Natural killer cell (primary cell): ENCODE results near the gene SMIM12. TPM values are rescaled to one million over a fixed set of nuclear protein-coding genes. Genes with fewer than 3 reads are reported as not detected.
A peak's percentile ranks its signal among the peaks of the same experiment; 100 is the strongest.

Source experiments
- ATAC-seq, 3 donors: fragments of 150-1000 bp in 2 of 3; fragments of 200-7000 bp in 1 of 3; cut with Tn5 transposase; 1 replicate in 1 of 3; 2 replicates in 2 of 3; pipeline ENCODE4 v1.10.0; 2021; ENCODE audit warnings: mild to moderate bottlenecking in 2 of 3, moderate library complexity in 2 of 3
- DNase-seq, 2 donors: peaks; one replicate each; pipeline versions ENCODE4 v3.0.0 to v3.0.0-alpha.2; 2013 to 2021; ENCODE audit warnings: mixed read lengths in 1 of 2
- H3K27ac ChIP-seq: one replicate; pipeline ENCODE4 v1.5.1; 2013; ENCODE audit warnings: mild to moderate bottlenecking, low read length
- H3K27me3 ChIP-seq: one replicate; pipeline ENCODE4 v1.6.1; 2013; ENCODE audit warnings: low read length; ENCODE audit not compliant: control insufficient read depth, insufficient read depth
- H3K36me3 ChIP-seq: one replicate; pipeline ENCODE4 v1.6.1; 2013; ENCODE audit warnings: low read length; ENCODE audit not compliant: control insufficient read depth, insufficient read depth
- H3K4me1 ChIP-seq: one replicate; pipeline ENCODE4 v1.6.1; 2013; ENCODE audit warnings: low read length; ENCODE audit not compliant: control insufficient read depth, insufficient read depth
- H3K4me3 ChIP-seq: one replicate; pipeline ENCODE4 v1.5.1; 2013; ENCODE audit warnings: low read length
- H3K9me3 ChIP-seq: one replicate; pipeline ENCODE4 v1.6.1; 2013; ENCODE audit warnings: low read length; ENCODE audit not compliant: control insufficient read depth, insufficient read depth
- H3K27ac Mint-ChIP-seq, 2 donors: one replicate each; pipeline ENCODE4 v1.8.0; 2022; ENCODE audit warnings: mild to moderate bottlenecking in 2 of 2, mixed read lengths in 2 of 2, moderate library complexity in 1 of 2
- H3K27me3 Mint-ChIP-seq, 2 donors: one replicate each; pipeline ENCODE4 v1.8.0; 2022; ENCODE audit warnings: low read depth in 2 of 2, mixed read lengths in 2 of 2
- H3K36me3 Mint-ChIP-seq: one replicate; pipeline ENCODE4 v1.8.0; 2022; ENCODE audit warnings: mixed read lengths
- H3K4me1 Mint-ChIP-seq, 2 donors: one replicate each; pipeline ENCODE4 v1.8.0; 2022; ENCODE audit warnings: mixed read lengths in 2 of 2
- H3K4me3 Mint-ChIP-seq: one replicate; pipeline ENCODE4 v1.8.0; 2022; ENCODE audit warnings: mild to moderate bottlenecking, moderate library complexity, mixed read lengths
- H3K9me3 Mint-ChIP-seq, 2 donors: one replicate each; pipeline ENCODE4 v1.8.0; 2022; ENCODE audit warnings: mixed read lengths in 2 of 2
- CTCF ChIP-seq: fragments of 200-600 bp; IDR thresholded peaks from one replicate; pipeline ENCODE4 v1.8.0; 2022; ENCODE audit warnings: antibody characterized with exemption
- whole genome bisulfite sequencing: methylation state at CpG from one replicate; pipeline ENCODE4 v1.1.7; 2013; ENCODE audit warnings: missing lambda C conversion rate; ENCODE audit not compliant: insufficient coverage; 5-methylcytosine and 5-hydroxymethylcytosine counted together
- intact Hi-C: fragments of 100-400 bp; cut with micrococcal nuclease; formaldehyde crosslinking; loops from one replicate; pipeline ENCODE4 v1.14.2; 2022
- total RNA-seq, 4 donors: library from RNA; stranded (reverse); fragments of 120-200 nt in 1 of 4; gene quantifications; one replicate each; pipeline versions ENCODE4 v1.2.3 to v1.2.4, GENCODE V29; 2013 to 2022

The SMIM12 gene
- total RNA-seq, 3 donors from 2014 or later (not counting 1 experiment from before 2014, with no cell fraction given), result 33.4 to 44.5 (median 36.5) TPM

DNA sequence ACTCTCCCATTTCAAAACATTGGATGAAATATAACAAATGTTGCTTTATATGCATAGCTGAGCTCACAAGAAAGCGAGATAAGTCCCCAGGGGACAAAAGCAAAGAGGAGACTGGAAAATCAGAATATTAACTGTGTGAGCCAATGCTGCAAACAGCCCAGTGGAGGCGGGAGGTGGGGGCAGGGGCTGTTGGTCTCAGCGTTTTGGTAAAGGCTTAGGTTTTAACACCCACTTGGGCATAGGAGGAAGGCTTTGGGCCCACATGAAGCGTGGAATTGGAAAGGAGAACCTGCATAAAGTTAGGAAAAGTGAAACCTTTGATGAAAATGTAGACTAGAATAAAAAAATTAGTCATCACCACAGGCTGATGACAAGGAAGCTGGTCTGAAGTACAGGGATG lies 30.2 kb upstream of the SMIM12 start:
- peaks cover 15% of the 10 kb centered on the region for H3K36me3 Mint-ChIP-seq
- intact Hi-C loops, result no loop called here
- Histone ChIP-seq H3K36me3 (no peaks in the 10 kb centered on the region), H3K27ac (no peak overlapping the region), H3K4me1 (peaks cover 12% of the 10 kb centered on the region), H3K9me3 (peaks cover 7% of the 10 kb centered on the region), H3K4me3 (no peak overlapping the region), H3K27me3 (peaks cover 17% of the 10 kb centered on the region)
- TF ChIP-seq CTCF, result no peak
- no peak overlapping the region for H3K27ac Mint-ChIP-seq
- no peak overlapping the region for H3K4me3 Mint-ChIP-seq
- DNase-seq (no peak), ATAC-seq (no peak)
- peaks cover 40 to 59% of the 10 kb centered on the region in 2 donors for H3K27me3 Mint-ChIP-seq
- peaks cover 0 to 14% of the 10 kb centered on the region in 2 donors for H3K4me1 Mint-ChIP-seq
- WGBS, result 60% methylated on average over 4 of the region's 4 CpGs
- peaks cover 4 to 7% of the 10 kb centered on the region in 2 donors for H3K9me3 Mint-ChIP-seq

DNA sequence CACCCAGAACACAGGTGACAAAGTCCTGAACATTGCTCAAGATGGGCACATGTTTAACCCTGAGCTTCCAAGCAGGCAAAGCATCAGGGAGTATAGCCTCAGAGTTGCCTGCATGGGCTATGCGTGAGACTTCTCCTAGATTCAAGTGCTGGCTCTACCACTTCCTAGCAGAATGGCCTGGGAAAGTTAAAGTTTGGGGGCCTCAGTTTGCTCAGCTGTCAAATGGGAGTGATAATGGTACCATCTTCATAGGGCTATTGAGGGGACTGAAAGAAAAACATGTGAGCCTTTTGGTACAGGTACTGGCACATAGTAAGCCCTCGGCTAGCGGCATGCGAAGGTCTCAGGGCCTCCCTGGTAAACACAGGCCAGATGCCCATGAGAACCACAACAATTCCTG lies 28.0 kb upstream of the SMIM12 start:
- DNase-seq (no peak), ATAC-seq (no peak)
- Histone ChIP-seq H3K4me3 (no peak overlapping the region), H3K27me3 (peaks cover 21% of the 10 kb centered on the region), H3K9me3 (peaks cover 5% of the 10 kb centered on the region), H3K36me3 (no peaks in the 10 kb centered on the region), H3K27ac (no peak overlapping the region), H3K4me1 (peaks cover 12% of the 10 kb centered on the region)
- Mint-ChIP-seq H3K36me3 (peaks cover 14% of the 10 kb centered on the region), H3K27me3 (peaks cover 46 to 75% of the 10 kb centered on the region in 2 donors), H3K4me3 (no peak overlapping the region), H3K9me3 (peaks cover 4 to 7% of the 10 kb centered on the region in 2 donors), H3K4me1 (peaks cover 0 to 15% of the 10 kb centered on the region in 2 donors), H3K27ac (no peak overlapping the region)
- 100% methylated on average over 4 of the region's 4 CpGs for WGBS
- intact Hi-C loops, result no loop called here
- TF ChIP-seq CTCF, result no peak

DNA sequence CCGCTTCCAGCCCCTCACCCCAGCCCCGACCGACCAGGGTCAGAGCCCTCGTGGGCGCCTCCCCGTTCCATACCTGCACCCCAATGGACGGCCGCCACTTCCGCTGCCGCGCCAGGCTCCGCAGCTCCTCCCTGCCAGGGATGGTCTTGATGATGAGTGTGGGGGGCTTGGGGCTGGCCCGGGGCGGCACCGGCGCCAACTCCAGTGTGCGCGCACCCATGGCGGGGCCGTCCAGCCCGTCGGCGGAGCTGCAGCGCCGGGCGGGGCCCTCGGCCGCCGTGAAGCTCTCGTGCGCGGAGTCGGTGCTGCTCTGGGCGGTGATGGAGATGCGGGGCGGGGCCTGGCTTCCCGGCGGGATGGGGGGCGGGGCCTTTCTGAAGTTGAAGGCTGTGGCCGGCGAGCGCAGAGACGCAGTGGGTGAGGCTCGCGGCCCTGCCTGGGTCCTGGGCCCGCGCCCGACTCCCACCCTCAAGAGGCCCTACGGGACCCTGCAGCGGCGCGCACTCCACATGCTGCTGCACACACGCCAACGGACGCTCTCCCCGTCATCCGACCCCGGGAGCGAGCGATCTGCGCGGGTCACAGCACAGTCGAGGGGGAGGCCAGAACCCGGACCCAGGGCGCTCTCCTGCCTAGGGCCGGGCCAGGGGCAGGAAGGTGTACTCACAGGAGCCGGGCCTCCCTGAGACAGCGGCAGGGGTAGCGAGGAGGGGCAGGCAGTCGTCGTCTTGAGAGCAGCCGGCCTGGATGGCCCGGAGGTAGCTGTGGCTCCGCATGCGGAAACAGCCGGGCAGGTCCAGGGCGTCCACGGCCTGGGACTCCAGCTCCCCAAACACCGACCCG lies 26.1 kb upstream of the SMIM12 start:
- TF ChIP-seq CTCF, result no peak
- H3K36me3 ChIP-seq, result no peaks in the 10 kb centered on the region
- intact Hi-C loops, result loop anchor here (1.0 kb wide), 1 partner anchor 33 kb away; no protein-coding TSS in a partner anchor
- Mint-ChIP-seq H3K4me3 (peak overlapping the region; percentile 78), H3K27me3 (peaks cover 38 to 57% of the 10 kb centered on the region in 2 donors), H3K9me3 (no peaks in the 10 kb centered on the region), H3K27ac (no peak overlapping the region), H3K4me1 (peaks cover 0 to 15% of the 10 kb centered on the region in 2 donors), H3K36me3 (no peaks in the 10 kb centered on the region)
- H3K9me3 ChIP-seq, result no peaks in the 10 kb centered on the region
- WGBS, result 6% methylated on average over 80 of the region's 80 CpGs
- DNase-seq, result peak in 1 of 2 donors; percentile 48
- ATAC-seq, result peak; percentile 46 to 81 (median 64)
- peaks cover 17% of the 10 kb centered on the region for H3K27me3 ChIP-seq
- peaks cover 12% of the 10 kb centered on the region for H3K4me1 ChIP-seq
- H3K27ac ChIP-seq, result no peak overlapping the region
- H3K4me3 ChIP-seq, result peak overlapping the region; percentile 37
